GM19468 (cell line): ENCODE measurements around the gene POFUT1.
"Not testable (repeated sequence)": the region's sequence is repeated elsewhere in the genome, so short reads cannot be mapped to it uniquely, and the experiment has no call there.

ENCODE experiments used
- ATAC-seq: cut with Tn5 transposase; IDR thresholded peaks from one replicate; pipeline ENCODE4 v1.9.1; 2021; ENCODE audit warnings: mild to moderate bottlenecking, moderate library complexity, moderate number of reproducible peaks; ENCODE audit not compliant: unreplicated experiment; ENCODE audit errors: extremely low read depth

The POFUT1 gene

DNA sequence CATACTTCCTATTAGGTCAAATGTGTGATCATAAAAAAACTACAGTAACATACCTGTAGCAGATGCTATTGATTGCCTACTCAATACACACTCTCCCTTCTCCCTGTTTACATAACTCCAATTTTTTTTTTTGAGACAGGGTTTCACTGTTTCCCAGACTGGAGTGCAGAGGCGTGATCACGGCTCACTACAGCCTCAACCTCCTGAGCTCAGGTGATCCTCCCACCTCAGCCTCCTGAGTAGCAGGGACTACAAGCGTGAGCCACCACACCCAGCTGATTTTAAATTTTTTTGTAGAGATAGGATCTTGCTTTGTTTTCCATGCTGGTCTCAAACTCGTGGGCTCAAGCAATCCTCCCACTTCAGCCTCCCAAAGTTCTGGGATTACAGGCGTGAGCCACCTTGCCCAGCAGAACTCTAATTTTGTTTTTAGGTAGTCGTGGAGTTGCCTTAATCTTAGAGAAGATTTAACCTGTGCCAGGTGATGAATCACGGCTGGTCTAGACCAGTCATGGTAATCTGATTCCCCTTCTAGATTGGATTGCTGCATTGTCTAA is 55.8 kb downstream of the POFUT1 start:
- ATAC-seq: no peak

DNA sequence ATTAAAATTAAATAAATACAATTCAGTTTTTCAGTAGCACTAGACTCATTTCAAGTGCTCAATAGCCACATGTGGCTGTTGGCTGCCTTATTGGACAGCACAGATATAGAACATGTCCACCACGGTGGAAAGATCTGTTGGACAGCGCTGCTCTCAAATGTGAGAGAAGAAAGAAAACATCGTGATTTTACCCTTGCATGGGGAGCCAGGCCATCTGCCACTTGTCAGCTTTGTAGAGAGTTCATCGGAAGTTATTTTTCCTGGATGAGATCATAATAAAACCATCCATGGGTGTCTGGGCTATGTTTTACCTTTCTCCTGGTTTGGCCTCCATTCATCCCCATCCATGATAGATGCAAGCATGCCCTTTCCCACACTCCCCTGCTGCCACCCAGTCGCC is 63.9 kb downstream of the POFUT1 start:
- ATAC-seq: no peak

- no peak for ATAC-seq
These were observed 66.7 kb downstream of the POFUT1 start for GRCh38 chr20:32274359-32274758.

GRCh38 chr20:32275163-32275562 is 67.5 kb downstream of the POFUT1 start:
- not testable (repeated sequence) for ATAC-seq

DNA sequence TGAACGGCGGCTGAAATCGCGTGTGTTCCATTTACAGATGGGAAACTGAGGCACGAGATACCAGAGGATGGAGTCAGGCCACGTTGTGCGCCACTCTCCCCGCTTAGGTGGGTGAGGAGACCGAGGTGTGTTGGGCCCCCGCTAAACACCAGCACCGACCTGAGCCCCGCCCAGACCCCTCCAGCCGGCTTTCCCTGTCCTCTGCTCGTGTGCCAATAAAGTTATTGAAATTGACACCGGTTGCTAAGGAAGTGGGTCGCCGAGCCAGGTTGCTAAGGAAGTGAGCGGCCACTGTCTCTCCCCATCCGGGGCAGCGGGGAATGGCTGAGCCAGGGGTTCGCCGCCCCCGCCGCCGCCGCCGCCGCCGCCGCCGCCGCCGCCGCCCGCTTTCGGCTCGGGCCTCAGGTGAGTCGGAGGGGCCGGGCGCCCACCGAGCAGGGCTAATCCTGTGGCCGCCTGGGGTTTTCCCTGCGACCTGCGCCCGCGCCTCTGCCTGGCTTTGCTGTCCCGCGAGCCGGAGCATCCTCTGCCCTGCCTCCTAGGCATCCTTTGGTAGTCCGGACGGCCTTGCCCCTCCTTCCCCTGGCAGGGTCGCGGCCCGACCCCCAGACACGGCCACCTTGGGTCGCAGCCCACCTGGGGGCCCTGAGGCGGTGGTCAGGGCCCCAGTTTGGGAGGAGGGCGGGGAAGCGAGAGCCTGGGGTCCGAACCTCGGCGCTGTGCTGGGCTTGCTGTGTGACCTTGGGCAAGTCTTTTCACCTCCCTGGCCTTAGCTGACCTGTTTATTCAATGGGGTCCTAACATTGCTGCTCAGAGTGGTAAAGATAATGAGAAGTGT is 69.9 kb downstream of the POFUT1 start, which contains the start of gene KIF3B:
KIF3B (plus strand) TSS at position 291 of the 838 bp plus-strand sequence. CDS start 32,127 bp downstream, outside the sequence.
- ATAC-seq: no peak

DNA sequence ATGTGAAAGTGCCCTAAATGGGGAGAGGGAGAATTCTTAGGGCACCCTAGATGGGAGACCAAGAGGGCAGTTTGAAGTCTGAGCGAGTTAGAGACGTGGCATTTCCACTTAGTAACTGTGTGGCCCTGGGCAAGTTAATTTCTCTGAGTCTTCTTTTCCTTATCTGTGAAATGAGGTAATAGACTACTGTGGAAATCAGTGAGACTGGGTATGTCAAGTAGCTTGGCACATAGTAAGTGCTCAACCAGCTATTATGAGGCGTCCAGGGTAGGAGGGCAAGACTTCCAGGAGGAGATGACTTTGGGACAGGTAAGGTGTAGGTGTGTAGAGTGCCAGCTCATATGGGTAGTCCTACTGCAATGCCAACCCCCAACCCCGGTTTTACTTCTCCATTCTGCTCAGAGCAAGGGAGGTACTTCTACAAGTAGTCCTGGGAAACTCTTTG is 70.5 kb downstream of the POFUT1 start:
- no peak for ATAC-seq

DNA sequence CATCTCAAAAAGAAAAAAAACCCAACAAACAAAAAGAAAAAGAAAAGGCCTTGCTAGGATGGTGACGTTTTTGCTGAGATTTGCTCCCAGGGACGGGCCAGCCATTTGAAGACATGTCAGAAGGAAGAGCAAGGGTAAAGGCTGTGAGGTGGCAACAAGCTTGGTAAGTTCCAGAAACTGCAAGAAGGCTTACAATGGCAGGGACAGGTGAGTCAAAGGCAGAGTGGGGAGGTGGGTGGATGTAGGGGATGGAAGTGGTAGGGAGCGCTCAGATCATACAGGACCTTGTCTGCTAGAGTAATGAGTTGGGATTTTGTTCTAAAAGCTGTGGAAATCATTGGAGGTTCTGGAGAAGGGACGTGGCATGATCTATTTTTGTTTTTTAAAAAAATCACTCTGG is 74.0 kb downstream of the POFUT1 start:
- no peak for ATAC-seq

- ATAC-seq: no peak
These were observed 74.8 kb downstream of the POFUT1 start for GRCh38 chr20:32282461-32282860.

- ATAC-seq: no peak
These were observed 77.5 kb downstream of the POFUT1 start for GRCh38 chr20:32285082-32285620.

GRCh38 chr20:32285621-32286371 is 78.1 kb downstream of the POFUT1 start:
- ATAC-seq: no peak

GRCh38 chr20:32287231-32287638 is 79.6 kb downstream of the POFUT1 start:
- no peak for ATAC-seq
